ENCODE measurements around the gene SHB. TPM values are rescaled to one million over a fixed set of nuclear protein-coding genes. Genes with fewer than 3 reads are reported as not detected.

Gene SHB
- total and polyA plus RNA-seq, 2 experiments from 2014 or later = 20.8 to 48.3 TPM

DNA sequence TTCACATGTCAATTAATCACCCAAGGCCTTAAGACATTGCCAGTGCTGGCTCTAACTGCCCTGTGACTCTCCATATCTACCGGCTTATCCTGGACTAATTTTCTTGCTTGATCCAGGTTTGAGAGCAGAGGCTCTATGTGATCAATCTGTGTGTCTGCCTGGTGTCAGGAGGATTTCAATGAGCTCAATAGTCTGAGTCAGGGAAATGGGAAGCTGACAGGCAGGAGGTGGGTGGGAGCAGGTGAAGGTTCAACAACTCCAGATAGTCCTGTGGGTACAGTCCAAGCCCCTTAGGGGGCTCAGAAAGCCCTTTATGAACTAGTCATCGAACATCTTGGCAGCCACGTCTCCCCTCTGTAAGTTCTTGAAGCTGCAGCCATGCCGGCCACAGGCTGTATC lies 72.2 kb downstream of the SHB start:
- no peaks in the 10 kb centered on the region for H3K27me3 ChIP-seq
- H3K4me2 ChIP-seq = no peak overlapping the region
- DNase-seq (ENCODE audit: low spot score) = no peak
- H4K20me1 ChIP-seq (ENCODE audit: insufficient read depth, poor library complexity, severe bottlenecking) = no peaks in the 10 kb centered on the region
- H2AFZ ChIP-seq = no peak overlapping the region
- 94% methylated on average over 4 of the region's 4 CpGs for WGBS (ENCODE audit: low lambda C conversion rate, missing lambda C conversion rate)
- no peak overlapping the region for H3K27ac ChIP-seq
- no peaks in the 10 kb centered on the region for H3K9me3 ChIP-seq (ENCODE audit: low read depth)
- TF ChIP-seq, protein P1, sequence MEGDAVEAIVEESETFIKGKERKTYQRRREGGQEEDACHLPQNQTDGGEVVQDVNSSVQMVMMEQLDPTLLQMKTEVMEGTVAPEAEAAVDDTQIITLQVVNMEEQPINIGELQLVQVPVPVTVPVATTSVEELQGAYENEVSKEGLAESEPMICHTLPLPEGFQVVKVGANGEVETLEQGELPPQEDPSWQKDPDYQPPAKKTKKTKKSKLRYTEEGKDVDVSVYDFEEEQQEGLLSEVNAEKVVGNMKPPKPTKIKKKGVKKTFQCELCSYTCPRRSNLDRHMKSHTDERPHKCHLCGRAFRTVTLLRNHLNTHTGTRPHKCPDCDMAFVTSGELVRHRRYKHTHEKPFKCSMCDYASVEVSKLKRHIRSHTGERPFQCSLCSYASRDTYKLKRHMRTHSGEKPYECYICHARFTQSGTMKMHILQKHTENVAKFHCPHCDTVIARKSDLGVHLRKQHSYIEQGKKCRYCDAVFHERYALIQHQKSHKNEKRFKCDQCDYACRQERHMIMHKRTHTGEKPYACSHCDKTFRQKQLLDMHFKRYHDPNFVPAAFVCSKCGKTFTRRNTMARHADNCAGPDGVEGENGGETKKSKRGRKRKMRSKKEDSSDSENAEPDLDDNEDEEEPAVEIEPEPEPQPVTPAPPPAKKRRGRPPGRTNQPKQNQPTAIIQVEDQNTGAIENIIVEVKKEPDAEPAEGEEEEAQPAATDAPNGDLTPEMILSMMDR (IDR thresholded peaks at IDR 0.05; ENCODE audit: poor library complexity) = no peak
- TF ChIP-seq EZH2 (IDR thresholded peaks at IDR 0.05; ENCODE audit: borderline replicate concordance) = no peak
- no peak for TF ChIP-seq EZH2phosphoT487 (IDR thresholded peaks at IDR 0.05; ENCODE audit: low read depth, severe bottlenecking, unreplicated experiment)
- H3K9me2 ChIP-seq (replicated peaks; ENCODE audit: insufficient read depth) = no peaks in the 10 kb centered on the region
- H3K4me1 ChIP-seq (ENCODE audit: insufficient read depth) = peaks cover 43% of the 10 kb centered on the region
- H3K79me2 ChIP-seq = peaks cover 78% of the 10 kb centered on the region
- no peak overlapping the region for H3K4me3 ChIP-seq
- H3K36me3 ChIP-seq (replicated peaks; ENCODE audit: insufficient read depth, low read depth) = no peaks in the 10 kb centered on the region

DNA sequence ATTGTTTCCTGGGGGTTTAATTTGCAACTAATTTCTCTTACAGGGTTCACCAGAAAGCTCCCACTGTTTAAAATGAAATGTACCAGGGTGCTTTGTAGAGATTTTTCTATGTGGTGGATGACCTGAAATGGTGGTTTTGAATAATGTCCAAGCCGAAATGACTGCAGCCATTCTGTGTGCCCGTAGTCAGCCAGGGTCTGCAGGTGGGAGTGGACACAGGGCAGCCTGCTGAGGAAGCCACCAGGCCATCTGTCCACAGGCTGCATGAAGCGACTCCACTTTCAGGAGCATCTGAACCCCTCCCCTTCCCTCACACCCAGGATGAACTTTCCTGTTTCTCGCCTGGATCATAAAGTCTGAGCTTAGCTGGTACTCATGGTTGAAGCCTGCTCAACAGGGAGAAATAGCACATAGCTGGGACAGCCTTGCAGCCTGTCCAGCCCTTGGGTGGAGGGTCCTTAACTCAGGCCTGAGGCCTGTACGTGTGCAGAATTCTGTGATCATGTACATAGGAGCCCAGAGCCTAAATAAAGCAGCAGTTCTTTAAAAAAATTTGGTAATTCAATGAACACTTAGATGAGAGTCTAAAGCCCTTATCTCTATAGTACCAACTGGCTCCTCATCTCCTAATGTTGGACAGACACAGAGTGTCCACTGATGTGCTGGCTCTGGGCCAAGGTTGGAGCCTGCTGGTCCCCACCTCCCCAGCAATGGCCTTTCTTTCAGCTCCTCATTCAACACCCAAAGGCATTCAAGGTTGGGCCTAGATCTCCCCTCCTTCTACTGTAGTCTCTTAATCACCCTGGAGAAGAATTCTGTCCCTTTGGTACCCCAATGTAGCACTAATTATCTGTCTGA lies 72.8 kb downstream of the SHB start:
- Histone ChIP-seq H4K20me1 (ENCODE audit: insufficient read depth, poor library complexity, severe bottlenecking) (no peaks in the 10 kb centered on the region), H3K36me3 (replicated peaks; ENCODE audit: insufficient read depth, low read depth) (no peaks in the 10 kb centered on the region), H3K4me3 (no peak overlapping the region), H3K79me2 (peaks cover 79% of the 10 kb centered on the region), H3K9me2 (replicated peaks; ENCODE audit: insufficient read depth) (no peaks in the 10 kb centered on the region), H3K27me3 (no peaks in the 10 kb centered on the region), H3K9me3 (ENCODE audit: low read depth) (no peaks in the 10 kb centered on the region), H3K4me2 (no peak overlapping the region), H2AFZ (no peak overlapping the region), H3K4me1 (ENCODE audit: insufficient read depth) (peaks cover 43% of the 10 kb centered on the region), H3K27ac (no peak overlapping the region)
- DNase-seq (ENCODE audit: low spot score) = no peak
- TF ChIP-seq, protein P1 (IDR thresholded peaks at IDR 0.05; ENCODE audit: poor library complexity) = no peak
- TF ChIP-seq EZH2phosphoT487 (IDR thresholded peaks at IDR 0.05; ENCODE audit: low read depth, severe bottlenecking, unreplicated experiment) = no peak
- TF ChIP-seq EZH2 (IDR thresholded peaks at IDR 0.05; ENCODE audit: borderline replicate concordance) = no peak
- WGBS (ENCODE audit: low lambda C conversion rate, missing lambda C conversion rate) = 87% methylated on average over 5 of the region's 5 CpGs

DNA sequence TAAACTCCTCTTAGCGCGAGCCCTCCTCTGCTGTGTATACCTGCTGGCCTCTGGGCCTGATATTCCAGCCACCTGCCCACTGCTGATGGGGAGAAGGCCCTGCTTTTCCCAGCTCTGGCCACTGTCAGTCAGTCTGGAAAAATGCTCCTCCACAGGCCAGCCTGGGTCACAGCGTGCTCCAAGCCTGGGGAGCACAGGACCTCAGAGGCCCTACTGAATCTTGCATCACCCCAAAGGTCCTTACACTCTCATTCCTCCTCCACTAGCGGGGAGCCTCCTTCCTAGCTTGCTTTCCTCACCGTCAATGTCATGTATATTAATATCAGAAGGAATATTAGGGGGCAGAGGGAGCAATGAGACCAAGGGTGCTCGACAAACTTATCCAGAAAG lies 73.7 kb downstream of the SHB start:
- H3K4me3 ChIP-seq = no peak overlapping the region
- DNase-seq (ENCODE audit: low spot score) = no peak
- peak overlapping the region; percentile 27 for H3K4me2 ChIP-seq
- peaks cover 79% of the 10 kb centered on the region for H3K79me2 ChIP-seq
- H3K9me2 ChIP-seq (replicated peaks; ENCODE audit: insufficient read depth) = no peaks in the 10 kb centered on the region
- no peaks in the 10 kb centered on the region for H3K27me3 ChIP-seq
- no peak overlapping the region for H2AFZ ChIP-seq
- no peaks in the 10 kb centered on the region for H4K20me1 ChIP-seq (ENCODE audit: insufficient read depth, poor library complexity, severe bottlenecking)
- H3K36me3 ChIP-seq (replicated peaks; ENCODE audit: insufficient read depth, low read depth) = no peaks in the 10 kb centered on the region
- no peaks in the 10 kb centered on the region for H3K9me3 ChIP-seq (ENCODE audit: low read depth)
- H3K27ac ChIP-seq = no peak overlapping the region
- TF ChIP-seq EZH2 (IDR thresholded peaks at IDR 0.05; ENCODE audit: borderline replicate concordance) = no peak
- TF ChIP-seq, protein P1 (IDR thresholded peaks at IDR 0.05; ENCODE audit: poor library complexity) = no peak
- H3K4me1 ChIP-seq (ENCODE audit: insufficient read depth) = peaks cover 43% of the 10 kb centered on the region
- 86% methylated on average over 6 of the region's 6 CpGs for WGBS (ENCODE audit: low lambda C conversion rate, missing lambda C conversion rate)
